H1 (cell line): ENCODE results near the gene PDE1A. TPM values are rescaled to one million over a fixed set of nuclear protein-coding genes. Genes with fewer than 3 reads are reported as not detected.

ENCODE experiments used
- CTCF ChIA-PET: fragments of 300-600 bp; sonication (Branson Sonifier 250); formaldehyde crosslinking; loops from one replicate; lab custom pipeline; 2021; ENCODE audit not compliant: partially characterized antibody; lab: Charles Lee
- POLR2A ChIA-PET: fragments of 300-600 bp; sonication (Branson Sonifier 250); formaldehyde crosslinking; loops from one replicate; lab custom pipeline; 2021; ENCODE audit warnings: inconsistent platforms; ENCODE audit not compliant: partially characterized antibody; lab: Charles Lee
- DNase-seq, 2 experiments: peaks; one replicate each; pipeline versions ENCODE4 v3.0.0 to v3.0.0-alpha.2; 2010 to 2022; ENCODE audit warnings: low spot score in 2 of 2, low read depth in 1 of 2, mixed read lengths in 1 of 2
- FAIRE-seq: peaks from 2 replicates; lab custom pipeline; 2011; peaks lifted over from hg19 to GRCh38; lab: Jason Lieb, UNC
- H2AFZ ChIP-seq: 2 replicates; pipeline ENCODE4 v1.8.1; 2012; ENCODE audit warnings: low read length, inconsistent platforms
- H2AK5ac ChIP-seq: 2 replicates; pipeline ENCODE4 v1.6.1; 2013; ENCODE audit warnings: low read depth, low read length
- H2BK120ac ChIP-seq: replicated peaks from 2 replicates; pipeline ENCODE3; 2013; ENCODE audit warnings: low read depth, low read length, inconsistent platforms
- H2BK12ac ChIP-seq: 2 replicates; pipeline ENCODE4 v1.6.1; 2013; ENCODE audit warnings: low read depth, low read length
- H2BK15ac ChIP-seq: 2 replicates; pipeline ENCODE4 v1.6.1; 2013; ENCODE audit warnings: low read length
- H2BK20ac ChIP-seq: 2 replicates; pipeline ENCODE4 v1.6.1; 2013; ENCODE audit warnings: low read length
- H2BK5ac ChIP-seq: 2 replicates; pipeline ENCODE4 v1.6.1; 2013; ENCODE audit warnings: low read depth, low read length
- H3K14ac ChIP-seq: 2 replicates; pipeline ENCODE4 v1.6.1; 2013; ENCODE audit warnings: inconsistent platforms; ENCODE audit not compliant: insufficient read length
- H3K18ac ChIP-seq: 2 replicates; pipeline ENCODE4 v1.6.1; 2013; ENCODE audit warnings: low read length; ENCODE audit errors: extremely low read depth
- H3K23ac ChIP-seq: 2 replicates; pipeline ENCODE4 v1.6.1; 2013; ENCODE audit warnings: inconsistent platforms; ENCODE audit not compliant: insufficient read length
- H3K23me2 ChIP-seq: 2 replicates; pipeline ENCODE4 v1.6.1; 2013; ENCODE audit warnings: low read depth, low read length
- H3K27ac ChIP-seq: 2 replicates; pipeline ENCODE4 v1.6.1; 2011; ENCODE audit warnings: low read depth, low read length, inconsistent platforms
- H3K27me3 ChIP-seq, 4 experiments: replicated peaks in 1 of 4; 1 replicate in 1 of 4; 2 replicates in 3 of 4; pipeline versions ENCODE4 v1.6.1 to v1.8.1; 2011 to 2013; ENCODE audit warnings: low read length in 3 of 4, mild to moderate bottlenecking in 3 of 4, inconsistent platforms in 2 of 4, mixed read lengths in 2 of 4, moderate library complexity in 1 of 4; ENCODE audit not compliant: control insufficient read depth in 3 of 4, insufficient read depth in 3 of 4; ENCODE audit errors: extremely low read depth in 1 of 4
- H3K36me3 ChIP-seq, 4 experiments: 2 replicates each; pipeline versions ENCODE4 v1.6.1 to v1.8.1; 2011 to 2013; ENCODE audit warnings: mild to moderate bottlenecking in 4 of 4, low read length in 3 of 4, moderate library complexity in 2 of 4, control low read depth in 1 of 4, inconsistent platforms in 1 of 4; ENCODE audit not compliant: insufficient read depth in 4 of 4, control insufficient read depth in 2 of 4
- H3K4ac ChIP-seq: replicated peaks from 2 replicates; pipeline ENCODE3; 2013; ENCODE audit warnings: low read length, low read depth, mixed read lengths, inconsistent platforms; ENCODE audit not compliant: insufficient read length
- H3K4me1 ChIP-seq, 4 experiments: replicated peaks in 1 of 4; 1 replicate in 1 of 4; 2 replicates in 3 of 4; pipeline versions ENCODE4 v1.6.1 to v1.8.1; 2011 to 2013; ENCODE audit warnings: low read length in 3 of 4, inconsistent platforms in 2 of 4, mixed read lengths in 1 of 4; ENCODE audit not compliant: insufficient read depth in 4 of 4, control insufficient read depth in 3 of 4
- H3K4me2 ChIP-seq, 2 experiments: 2 replicates each; pipeline versions ENCODE4 v1.6.1 to v1.8.1; 2011 to 2013; ENCODE audit warnings: low read depth in 2 of 2, low read length in 2 of 2, control low read depth in 1 of 2, inconsistent platforms in 1 of 2, mild to moderate bottlenecking in 1 of 2; ENCODE audit not compliant: insufficient read depth in 1 of 2
- H3K4me3 ChIP-seq, 4 experiments: fragments of 200-600, 300-600 bp in 1 of 4; sonication (generic), shearing (Covaris generic), sonication (Bioruptor Twin) in 1 of 4; 2 replicates each; pipeline versions ENCODE4 v1.5.1 to v1.8.1; 2011 to 2016; ENCODE audit warnings: low read length in 4 of 4, low read depth in 3 of 4, control low read depth in 2 of 4, inconsistent platforms in 2 of 4, mild to moderate bottlenecking in 2 of 4, mixed read lengths in 1 of 4, moderate library complexity in 1 of 4; ENCODE audit not compliant: insufficient read depth in 2 of 4; ENCODE audit errors: extremely low read depth in 1 of 4
- H3K56ac ChIP-seq: replicated peaks from 2 replicates; pipeline ENCODE3; 2013; ENCODE audit warnings: low read depth, mild to moderate bottlenecking, mixed read lengths, low read length, inconsistent platforms; ENCODE audit not compliant: insufficient read length
- H3K79me1 ChIP-seq: 2 replicates; pipeline ENCODE4 v1.6.1; 2013; ENCODE audit warnings: low read depth, low read length, control low read depth
- H3K79me2 ChIP-seq, 2 experiments: 2 replicates each; pipeline versions ENCODE4 v1.6.1 to v1.8.1; 2012 to 2013; ENCODE audit warnings: low read length in 2 of 2, mild to moderate bottlenecking in 2 of 2, inconsistent platforms in 1 of 2; ENCODE audit not compliant: insufficient read depth in 2 of 2, control insufficient read depth in 1 of 2
- H3K9ac ChIP-seq, 4 experiments: replicated peaks in 1 of 4; 1 replicate in 1 of 4; 2 replicates in 3 of 4; pipeline versions ENCODE4 v1.6.1 to v1.8.1; 2011 to 2013; ENCODE audit warnings: low read depth in 3 of 4, low read length in 3 of 4, control low read depth in 2 of 4, mild to moderate bottlenecking in 2 of 4, moderate library complexity in 2 of 4, inconsistent platforms in 1 of 4; ENCODE audit errors: extremely low read depth in 1 of 4
- H3K9me3 ChIP-seq, 2 experiments: 2 replicates each; pipeline versions ENCODE4 v1.6.1 to v1.8.1; 2012 to 2013; ENCODE audit warnings: mild to moderate bottlenecking in 2 of 2, moderate library complexity in 2 of 2, control low read depth in 1 of 2, inconsistent platforms in 1 of 2, low read depth in 1 of 2, low read length in 1 of 2, mixed read lengths in 1 of 2; ENCODE audit not compliant: insufficient read depth in 2 of 2
- H4K20me1 ChIP-seq, 2 experiments: replicated peaks in 1 of 2; 2 replicates each; pipeline versions ENCODE3 to v1.8.1; 2011 to 2013; ENCODE audit warnings: inconsistent platforms in 2 of 2, low read length in 2 of 2, mild to moderate bottlenecking in 1 of 2; ENCODE audit not compliant: insufficient read depth in 2 of 2, control insufficient read depth in 1 of 2
- H4K5ac ChIP-seq: 2 replicates; pipeline ENCODE4 v1.6.1; 2013; ENCODE audit warnings: low read length, low read depth, mixed read lengths, inconsistent platforms; ENCODE audit not compliant: insufficient read length
- H4K8ac ChIP-seq: 2 replicates; pipeline ENCODE4 v1.8.0; 2013; ENCODE audit warnings: mild to moderate bottlenecking, moderate library complexity, low read length, inconsistent platforms; ENCODE audit not compliant: insufficient read depth; ENCODE audit errors: extremely low read depth
- H4K91ac ChIP-seq: replicated peaks from 2 replicates; pipeline ENCODE3; 2013; ENCODE audit warnings: low read length, mixed read lengths, inconsistent platforms; ENCODE audit not compliant: insufficient read length
- BCL11A ChIP-seq, 2 experiments: IDR thresholded peaks; one replicate each; pipeline ENCODE4 v1.6.1; 2011; ENCODE audit warnings: low read depth in 2 of 2, low read length in 2 of 2, mild to moderate bottlenecking in 2 of 2
- BRCA1 ChIP-seq: IDR thresholded peaks from 2 replicates; pipeline ENCODE4 v1.6.1; 2012; ENCODE audit warnings: low read depth, low read length, improper control_type of control experiment
- CBX8 ChIP-seq: fragments of 300-800, 300-1000 bp; sonication (generic); IDR thresholded peaks from 2 replicates; pipeline ENCODE4 v1.7.1; 2016; ENCODE audit warnings: low read depth, low read length, borderline replicate concordance
- CHD2 ChIP-seq: IDR thresholded peaks from 2 replicates; pipeline ENCODE4 v1.6.1; 2012; ENCODE audit warnings: low read length, improper control_type of control experiment
- EP300 ChIP-seq, 2 experiments: IDR thresholded peaks; 1 replicate in 1 of 2; 2 replicates in 1 of 2; pipeline ENCODE4 v1.6.1; 2011 to 2012; ENCODE audit warnings: low read depth in 2 of 2, low read length in 2 of 2, mild to moderate bottlenecking in 2 of 2, borderline replicate concordance in 1 of 2, inconsistent platforms in 1 of 2, moderate library complexity in 1 of 2
- EZH2 ChIP-seq: fragments of 200-600 bp; sonication (generic); IDR thresholded peaks from 2 replicates; pipeline ENCODE4 v1.7.1; 2012; ENCODE audit warnings: low read depth, mild to moderate bottlenecking, moderate library complexity, low read length, inconsistent platforms; ENCODE audit not compliant: severe bottlenecking
- GTF2F1 ChIP-seq: IDR thresholded peaks from 2 replicates; pipeline ENCODE4 v1.6.1; 2012; ENCODE audit warnings: low read depth, low read length, improper control_type of control experiment, borderline replicate concordance
- JUN ChIP-seq: IDR thresholded peaks from 2 replicates; pipeline ENCODE4 v1.6.1; 2011; ENCODE audit warnings: low read depth, mild to moderate bottlenecking, improper control_type of control experiment, low read length
- JUND ChIP-seq: IDR thresholded peaks from 2 replicates; pipeline ENCODE4 v1.6.1; 2011; ENCODE audit warnings: mild to moderate bottlenecking, improper control_type of control experiment, low read length
- PHF8 ChIP-seq: fragments of 200-600 bp; sonication (generic); conservative IDR thresholded peaks from 2 replicates; pipeline ENCODE4 v1.7.1; 2012; ENCODE audit warnings: low read depth, mild to moderate bottlenecking, inconsistent platforms, low read length, moderate library complexity
- POLR2A ChIP-seq, 2 experiments: IDR thresholded peaks; 1 replicate in 1 of 2; 2 replicates in 1 of 2; pipeline ENCODE4 v1.6.1; 2011; ENCODE audit warnings: low read depth in 2 of 2, low read length in 2 of 2, mild to moderate bottlenecking in 2 of 2; ENCODE audit errors: control extremely low read depth in 1 of 2
- POLR2AphosphoS5 ChIP-seq: IDR thresholded peaks from 2 replicates; pipeline ENCODE4 v1.6.1; 2011; ENCODE audit warnings: low read depth, low read length
- RAD21 ChIP-seq, 2 experiments: IDR thresholded peaks in 1 of 2; conservative IDR thresholded peaks in 1 of 2; 2 replicates each; pipeline ENCODE4 v1.6.1; 2011; ENCODE audit warnings: low read depth in 2 of 2, low read length in 2 of 2, improper control_type of control experiment in 1 of 2, inconsistent platforms in 1 of 2, mild to moderate bottlenecking in 1 of 2, moderate library complexity in 1 of 2
- RXRA ChIP-seq: IDR thresholded peaks from 2 replicates; pipeline ENCODE4 v1.6.1; 2011; ENCODE audit warnings: low read depth, mild to moderate bottlenecking, low read length, moderate library complexity; ENCODE audit not compliant: insufficient read depth
- SIRT6 ChIP-seq: IDR thresholded peaks from one replicate; pipeline ENCODE4 v1.7.1; 2012; ENCODE audit warnings: low read length, inconsistent platforms
- TAF7 ChIP-seq: optimal IDR thresholded peaks from 2 replicates; pipeline ENCODE3; 2011; ENCODE audit warnings: low read depth, mild to moderate bottlenecking, inconsistent platforms, low read length, moderate library complexity, borderline replicate concordance
- polyA plus RNA-seq, 7 experiments: library from polyadenylated mRNA; depleted of rRNA in 3 of 7; stranded (reverse) in 5 of 7; unstranded in 2 of 7; fragments of >200 nt in 5 of 7; fragments of 200-250 nt in 2 of 7; gene quantifications; 1 replicate in 5 of 7; 2 replicates in 1 of 7; 4 replicates in 1 of 7; pipeline versions ENCODE4 v1.2.1 to v1.2.3, GENCODE V29; 2011 to 2013; ENCODE audit warnings: missing spikeins in 2 of 7, mixed read lengths in 2 of 7
- total RNA-seq: library from RNA; stranded (reverse); fragmentation: NEBNext Ultra II Directional; extraction: Animal tissue kit (Norgen Biotek cat#: 25700); gene quantifications from 2 replicates; pipeline ENCODE4 v1.2.1, GENCODE V29; 2021

PDE1A gene
- total and polyA plus RNA-seq, 2 of the 8 experiments (the other 6 are each of a cell fraction or from before 2014, with no cell fraction given), result 0.34 TPM; not detected in 1

- Histone ChIP-seq H3K79me1 (no peaks in the 10 kb centered on the region), H3K18ac (no peak overlapping the region), H3K36me3 (no peaks in the 10 kb centered on the region), H3K79me2 (no peaks in the 10 kb centered on the region), H3K23ac (no peak overlapping the region), H3K56ac (no peak overlapping the region), H3K4ac (no peak overlapping the region), H4K20me1 (no peaks in the 10 kb centered on the region), H3K4me1 (no peaks in the 10 kb centered on the region), H3K27me3 (no peaks in the 10 kb centered on the region), H2BK15ac (no peak overlapping the region), H3K9me3 (no peaks in the 10 kb centered on the region), H2BK20ac (no peak overlapping the region), H4K91ac (no peak overlapping the region), H3K14ac (no peak overlapping the region), H2AK5ac (no peak overlapping the region), H3K4me3 (no peak overlapping the region), H2BK5ac (no peak overlapping the region), H3K9ac (no peak overlapping the region), H2AFZ (no peak overlapping the region), H4K8ac (no peak overlapping the region), H4K5ac (no peak overlapping the region), H3K4me2 (no peak overlapping the region), H3K27ac (no peak overlapping the region), H2BK12ac (no peak overlapping the region), H3K23me2 (peaks cover 2% of the 10 kb centered on the region; the same call in 1 of the 2 replicates), H2BK120ac (no peak overlapping the region)
- no peak for DNase-seq
- no peak for FAIRE-seq
- CTCF ChIA-PET, result interaction anchor here (1.4 kb wide), 1 partner anchor 75 kb away, joined by 4 read pairs; no protein-coding TSS in a partner anchor
- POLR2A ChIA-PET, result no interaction called here
- no peak for TF ChIP-seq TAF7
- TF ChIP-seq JUN, result no peak
- TF ChIP-seq PHF8, result no peak
- TF ChIP-seq BCL11A (IDR thresholded peaks at IDR 0.05; ENCODE audit: low read depth in 2 of 2, low read length in 2 of 2), result no peak
- no peak for TF ChIP-seq GTF2F1
- TF ChIP-seq SIRT6, result no peak
- no peak for TF ChIP-seq BRCA1
- no peak for TF ChIP-seq JUND
- TF ChIP-seq POLR2A (IDR thresholded peaks at IDR 0.05; ENCODE audit: control extremely low read depth in 1 of 2, low read depth in 2 of 2, low read length in 2 of 2), result no peak
- TF ChIP-seq RXRA, result no peak
- no peak for TF ChIP-seq EP300 (IDR thresholded peaks at IDR 0.05; ENCODE audit: borderline replicate concordance in 1 of 2, low read depth in 2 of 2, low read length in 2 of 2)
- TF ChIP-seq EZH2, result no peak
- no peak for TF ChIP-seq CHD2
- no peak for TF ChIP-seq POLR2AphosphoS5
- TF ChIP-seq CBX8, result no peak
- no peak for TF ChIP-seq RAD21 (IDR thresholded peaks at IDR 0.05 in 1 of 2, conservative IDR thresholded peaks at IDR 0.05 in 1 of 2; ENCODE audit: low read depth in 2 of 2, low read length in 2 of 2)
Observed at GRCh38 chr2:182266909-182267308, 159.9 kb downstream of the PDE1A start.
